GM23248 (cell line): ENCODE data around the gene ROR1. TPM values are rescaled to one million over a fixed set of nuclear protein-coding genes. Genes with fewer than 3 reads are reported as not detected.
A peak's percentile ranks its signal among the peaks of the same experiment; 100 is the strongest.

Experiments used
- DNase-seq: peaks from one replicate; pipeline ENCODE4 v3.0.0-alpha.2; 2015
- H2AFZ ChIP-seq: fragments of 200-600 bp; sonication (generic); 2 replicates; pipeline ENCODE4 v1.6.1; 2016; ENCODE audit warnings: antibody characterized with exemption
- H3F3A ChIP-seq: fragments of 200-600 bp; sonication (generic); 2 replicates; pipeline ENCODE4 v1.6.1; 2016; ENCODE audit warnings: mild to moderate bottlenecking, antibody characterized with exemption, mixed run types; ENCODE audit not compliant: insufficient read depth
- H3K27ac ChIP-seq: fragments of 200-600 bp; sonication (generic); 2 replicates; pipeline ENCODE4 v1.5.1; 2016; ENCODE audit warnings: mild to moderate bottlenecking
- H3K27me3 ChIP-seq: fragments of 200-600 bp; sonication (generic); replicated peaks from 2 replicates; pipeline ENCODE4 v1.6.1; 2016; ENCODE audit warnings: mild to moderate bottlenecking; ENCODE audit not compliant: insufficient read depth
- H3K36me3 ChIP-seq: fragments of 200-600 bp; sonication (generic); 2 replicates; pipeline ENCODE4 v1.6.1; 2016; ENCODE audit warnings: low read depth, mild to moderate bottlenecking
- H3K4me1 ChIP-seq: fragments of 200-600 bp; sonication (generic); 2 replicates; pipeline ENCODE4 v1.6.1; 2016; ENCODE audit warnings: mild to moderate bottlenecking; ENCODE audit not compliant: insufficient read depth
- H3K4me2 ChIP-seq: fragments of 200-600 bp; sonication (generic); one replicate; pipeline ENCODE4 v1.6.1; 2016; ENCODE audit warnings: mild to moderate bottlenecking; ENCODE audit not compliant: unreplicated experiment
- H3K4me3 ChIP-seq: fragments of 200-600 bp; sonication (generic); 2 replicates; pipeline ENCODE4 v1.5.1; 2016; ENCODE audit warnings: mild to moderate bottlenecking
- H3K79me2 ChIP-seq: fragments of 200-600 bp; sonication (generic); 2 replicates; pipeline ENCODE4 v1.6.1; 2016; ENCODE audit warnings: mild to moderate bottlenecking; ENCODE audit not compliant: insufficient read depth
- H3K9ac ChIP-seq: fragments of 200-600 bp; sonication (generic); 2 replicates; pipeline ENCODE4 v1.6.1; 2016; ENCODE audit warnings: mild to moderate bottlenecking
- H3K9me2 ChIP-seq: fragments of 200-600 bp; sonication (generic); 2 replicates; pipeline ENCODE4 v1.6.1; 2016; ENCODE audit warnings: mixed run types, mild to moderate bottlenecking, moderate library complexity; ENCODE audit not compliant: insufficient read depth
- H3K9me3 ChIP-seq: fragments of 200-600 bp; sonication (generic); one replicate; pipeline ENCODE4 v1.6.1; 2017; ENCODE audit warnings: low read depth
- H4K20me1 ChIP-seq: fragments of 200-600 bp; sonication (generic); 2 replicates; pipeline ENCODE4 v1.6.0; 2016; ENCODE audit not compliant: insufficient read depth
- EZH2 ChIP-seq: fragments of 200-600 bp; sonication (generic); IDR thresholded peaks from 2 replicates; pipeline ENCODE4 v1.6.1; 2018; ENCODE audit warnings: antibody characterized with exemption, mild to moderate bottlenecking; ENCODE audit not compliant: insufficient read depth, poor library complexity, severe bottlenecking
- EZH2phosphoT487 ChIP-seq: fragments of 200-600 bp; sonication (generic); IDR thresholded peaks from 2 replicates; pipeline ENCODE4 v1.6.1; 2018; ENCODE audit warnings: antibody characterized with exemption, moderate library complexity, mild to moderate bottlenecking, low read depth; ENCODE audit not compliant: insufficient read depth
- whole genome bisulfite sequencing, 2 experiments: methylation state at CpG; one replicate each; pipeline ENCODE4 v1.1.6; 2015 to 2017; ENCODE audit warnings: low lambda C conversion rate in 2 of 2, low coverage in 1 of 2; ENCODE audit errors: missing lambda C conversion rate in 2 of 2; 5-methylcytosine and 5-hydroxymethylcytosine counted together
- in situ Hi-C: fragments of 300-500 bp; cut with MboI; formaldehyde crosslinking; loops from 2 replicates; pipeline ENCODE4 v1.15.0; 2020
- polyA plus RNA-seq: library from polyadenylated mRNA; unstranded; fragments of >200 nt; fragmentation: Nextera tagmentation; extraction: Ambion mirVana; gene quantifications from 2 replicates; pipeline ENCODE4 v1.2.1, GENCODE V29; 2016
- total RNA-seq: library from RNA; depleted of rRNA; stranded (reverse); fragments of >200 nt; shearing (Covaris generic); gene quantifications from 2 replicates; pipeline ENCODE4 v1.2.3, GENCODE V29; 2014

Gene ROR1
- total and polyA plus RNA-seq, 2 experiments from 2014 or later: 12.0 to 13.3 TPM

- in situ Hi-C loops: no loop called here
These were observed 376.4 kb downstream of the ROR1 start for GRCh38 chr1:64150266-64150665.

GRCh38 chr1:64150729-64151230, 377.0 kb downstream of the ROR1 start:
- H3K27ac ChIP-seq: no peak overlapping the region
- H3K9ac ChIP-seq: no peak overlapping the region
- peaks cover 5% of the 10 kb centered on the region for H3K4me1 ChIP-seq
- no peaks in the 10 kb centered on the region for H3F3A ChIP-seq
- H3K9me2 ChIP-seq: no peaks in the 10 kb centered on the region
- TF ChIP-seq EZH2 (no peak), EZH2phosphoT487 (no peak)
- no peaks in the 10 kb centered on the region for H3K79me2 ChIP-seq
- H3K9me3 ChIP-seq: no peaks in the 10 kb centered on the region
- no peak overlapping the region for H3K4me3 ChIP-seq
- no peak overlapping the region for H2AFZ ChIP-seq
- no peaks in the 10 kb centered on the region for H4K20me1 ChIP-seq
- 93 to 97% methylated on average over 2 of the region's 2 CpGs for WGBS, 2 experiments
- H3K36me3 ChIP-seq: no peaks in the 10 kb centered on the region
- no peak for DNase-seq
- no peak overlapping the region for H3K4me2 ChIP-seq
- in situ Hi-C loops: no loop called here
- H3K27me3 ChIP-seq: no peaks in the 10 kb centered on the region

More at GRCh38 chr1:64150266-64150665, 376.4 kb downstream of the ROR1 start:
- Histone ChIP-seq H3K27me3 (no peaks in the 10 kb centered on the region), H3K79me2 (no peaks in the 10 kb centered on the region), H3K4me2 (no peak overlapping the region), H3F3A (no peaks in the 10 kb centered on the region), H3K27ac (no peak overlapping the region), H3K9me2 (no peaks in the 10 kb centered on the region), H3K4me1 (peaks cover 5% of the 10 kb centered on the region), H3K4me3 (no peak overlapping the region), H3K9me3 (no peaks in the 10 kb centered on the region), H2AFZ (no peak overlapping the region), H3K36me3 (no peaks in the 10 kb centered on the region), H3K9ac (no peak overlapping the region), H4K20me1 (no peaks in the 10 kb centered on the region)
- WGBS, 2 experiments: 78 to 90% methylated on average over 4 of the region's 4 CpGs
- DNase-seq: no peak
- TF ChIP-seq EZH2phosphoT487 (no peak), EZH2 (no peak)

GRCh38 chr1:64155278-64155677, 381.5 kb downstream of the ROR1 start:
- no peaks in the 10 kb centered on the region for H4K20me1 ChIP-seq
- no peaks in the 10 kb centered on the region for H3F3A ChIP-seq
- no peaks in the 10 kb centered on the region for H3K79me2 ChIP-seq
- H3K4me3 ChIP-seq: no peak overlapping the region
- H3K4me2 ChIP-seq: no peak overlapping the region
- no peaks in the 10 kb centered on the region for H3K4me1 ChIP-seq
- WGBS, 2 experiments: 62 to 88% methylated on average over 1 of the region's 1 CpG
- H3K9ac ChIP-seq: no peak overlapping the region
- no peaks in the 10 kb centered on the region for H3K9me2 ChIP-seq
- no peaks in the 10 kb centered on the region for H3K9me3 ChIP-seq
- in situ Hi-C loops: no loop called here
- no peak overlapping the region for H3K27ac ChIP-seq
- no peak for DNase-seq
- H2AFZ ChIP-seq: no peak overlapping the region
- no peaks in the 10 kb centered on the region for H3K36me3 ChIP-seq
- TF ChIP-seq EZH2 (no peak), EZH2phosphoT487 (no peak)
- H3K27me3 ChIP-seq: no peaks in the 10 kb centered on the region

- Histone ChIP-seq H3K4me1 (peaks cover 23% of the 10 kb centered on the region), H3K36me3 (no peaks in the 10 kb centered on the region), H2AFZ (no peak overlapping the region), H3K79me2 (no peaks in the 10 kb centered on the region), H3K9ac (no peak overlapping the region), H3K27ac (0 out of 2 replicates have a peak overlapping the region, but pooled peaks have one; percentile 3), H3K27me3 (no peaks in the 10 kb centered on the region), H3K4me2 (peak overlapping the region; percentile 46), H4K20me1 (no peaks in the 10 kb centered on the region), H3F3A (peaks cover 14% of the 10 kb centered on the region; the same call in 1 of the 2 replicates), H3K9me2 (no peaks in the 10 kb centered on the region), H3K9me3 (no peaks in the 10 kb centered on the region), H3K4me3 (no peak overlapping the region)
- DNase-seq: peak; percentile 67
- WGBS, 2 experiments: 53 to 65% methylated on average over 1 of the region's 1 CpG
- TF ChIP-seq EZH2phosphoT487 (no peak), EZH2 (no peak)
- in situ Hi-C loops: no loop called here
These were observed 387.6 kb downstream of the ROR1 start for GRCh38 chr1:64161357-64161941.
